Measurements from ENCODE around the gene MAD1L1.

MAD1L1 gene

GRCh38 chr7:2100278-2101208 is 132.2 kb downstream of the MAD1L1 start:
- Histone ChIP-seq H3K9ac (ENCODE audit: low read depth, low read length) (no peak overlapping the region), H3K4me1 (ENCODE audit: insufficient read depth, low read length) (peaks cover 18% of the 10 kb centered on the region), H3K9me3 (ENCODE audit: control insufficient read depth, insufficient read depth, low read length) (no peaks in the 10 kb centered on the region), H3K36me3 (ENCODE audit: insufficient read depth, low read length) (no peaks in the 10 kb centered on the region)

- H3K4me1 ChIP-seq (ENCODE audit: insufficient read depth, low read length), result peaks cover 7% of the 10 kb centered on the region
- H3K9me3 ChIP-seq (ENCODE audit: control insufficient read depth, insufficient read depth, low read length), result no peaks in the 10 kb centered on the region
- no peak overlapping the region for H3K9ac ChIP-seq (ENCODE audit: low read depth, low read length)
- H3K36me3 ChIP-seq (ENCODE audit: insufficient read depth, low read length), result no peaks in the 10 kb centered on the region
These were observed 133.4 kb downstream of the MAD1L1 start for GRCh38 chr7:2099048-2099957.

- no peak overlapping the region for H3K9ac ChIP-seq (ENCODE audit: low read depth, low read length)
- no peaks in the 10 kb centered on the region; the same call in 1 of the 2 replicates for H3K4me1 ChIP-seq (ENCODE audit: insufficient read depth, low read length)
- H3K36me3 ChIP-seq (ENCODE audit: insufficient read depth, low read length), result no peaks in the 10 kb centered on the region
- no peaks in the 10 kb centered on the region for H3K9me3 ChIP-seq (ENCODE audit: control insufficient read depth, insufficient read depth, low read length)
These were observed 134.2 kb downstream of the MAD1L1 start for GRCh38 chr7:2098496-2098895.

GRCh38 chr7:2098056-2098455 is 134.7 kb downstream of the MAD1L1 start:
- H3K9me3 ChIP-seq (ENCODE audit: control insufficient read depth, insufficient read depth, low read length), result no peaks in the 10 kb centered on the region
- no peaks in the 10 kb centered on the region for H3K4me1 ChIP-seq (ENCODE audit: insufficient read depth, low read length)
- H3K9ac ChIP-seq (ENCODE audit: low read depth, low read length), result no peak overlapping the region
- no peaks in the 10 kb centered on the region for H3K36me3 ChIP-seq (ENCODE audit: insufficient read depth, low read length)

GRCh38 chr7:2097492-2097891 is 135.3 kb downstream of the MAD1L1 start:
- H3K9ac ChIP-seq (ENCODE audit: low read depth, low read length), result no peak overlapping the region
- H3K36me3 ChIP-seq (ENCODE audit: insufficient read depth, low read length), result no peaks in the 10 kb centered on the region
- H3K9me3 ChIP-seq (ENCODE audit: control insufficient read depth, insufficient read depth, low read length), result no peaks in the 10 kb centered on the region
- no peaks in the 10 kb centered on the region for H3K4me1 ChIP-seq (ENCODE audit: insufficient read depth, low read length)

GRCh38 chr7:2096692-2097387 is 135.9 kb downstream of the MAD1L1 start:
- H3K9ac ChIP-seq (ENCODE audit: low read depth, low read length), result no peak overlapping the region
- H3K9me3 ChIP-seq (ENCODE audit: control insufficient read depth, insufficient read depth, low read length), result no peaks in the 10 kb centered on the region
- no peaks in the 10 kb centered on the region for H3K36me3 ChIP-seq (ENCODE audit: insufficient read depth, low read length)
- no peaks in the 10 kb centered on the region for H3K4me1 ChIP-seq (ENCODE audit: insufficient read depth, low read length)

GRCh38 chr7:2095436-2095835 is 137.3 kb downstream of the MAD1L1 start:
- H3K9me3 ChIP-seq (ENCODE audit: control insufficient read depth, insufficient read depth, low read length), result no peaks in the 10 kb centered on the region
- H3K4me1 ChIP-seq (ENCODE audit: insufficient read depth, low read length), result no peaks in the 10 kb centered on the region
- H3K9ac ChIP-seq (ENCODE audit: low read depth, low read length), result no peak overlapping the region
- H3K36me3 ChIP-seq (ENCODE audit: insufficient read depth, low read length), result peaks cover 2% of the 10 kb centered on the region; the same call in 1 of the 2 replicates

- Histone ChIP-seq H3K36me3 (ENCODE audit: insufficient read depth, low read length) (peaks cover 2% of the 10 kb centered on the region; the same call in 1 of the 2 replicates), H3K9ac (ENCODE audit: low read depth, low read length) (no peak overlapping the region), H3K9me3 (ENCODE audit: control insufficient read depth, insufficient read depth, low read length) (no peaks in the 10 kb centered on the region), H3K4me1 (ENCODE audit: insufficient read depth, low read length) (no peaks in the 10 kb centered on the region)
These were observed 138.2 kb downstream of the MAD1L1 start for GRCh38 chr7:2094454-2095045.

GRCh38 chr7:2093843-2094220 is 138.9 kb downstream of the MAD1L1 start:
- no peak overlapping the region for H3K9ac ChIP-seq (ENCODE audit: low read depth, low read length)
- H3K9me3 ChIP-seq (ENCODE audit: control insufficient read depth, insufficient read depth, low read length), result no peaks in the 10 kb centered on the region
- no peaks in the 10 kb centered on the region for H3K4me1 ChIP-seq (ENCODE audit: insufficient read depth, low read length)
- peaks cover 2% of the 10 kb centered on the region; the same call in 1 of the 2 replicates for H3K36me3 ChIP-seq (ENCODE audit: insufficient read depth, low read length)

GRCh38 chr7:2093215-2093842 is 139.4 kb downstream of the MAD1L1 start:
- Histone ChIP-seq H3K4me1 (ENCODE audit: insufficient read depth, low read length) (no peaks in the 10 kb centered on the region), H3K9me3 (ENCODE audit: control insufficient read depth, insufficient read depth, low read length) (no peaks in the 10 kb centered on the region), H3K36me3 (ENCODE audit: insufficient read depth, low read length) (peaks cover 2% of the 10 kb centered on the region; the same call in 1 of the 2 replicates), H3K9ac (ENCODE audit: low read depth, low read length) (no peak overlapping the region)

- Histone ChIP-seq H3K9ac (ENCODE audit: low read depth, low read length) (no peak overlapping the region), H3K9me3 (ENCODE audit: control insufficient read depth, insufficient read depth, low read length) (no peaks in the 10 kb centered on the region), H3K4me1 (ENCODE audit: insufficient read depth, low read length) (no peaks in the 10 kb centered on the region), H3K36me3 (ENCODE audit: insufficient read depth, low read length) (peaks cover 2% of the 10 kb centered on the region; the same call in 1 of the 2 replicates)
These were observed 140.5 kb downstream of the MAD1L1 start for GRCh38 chr7:2092279-2092678.

GRCh38 chr7:2090526-2091520 is 141.9 kb downstream of the MAD1L1 start:
- Histone ChIP-seq H3K4me1 (ENCODE audit: insufficient read depth, low read length) (no peaks in the 10 kb centered on the region), H3K9ac (ENCODE audit: low read depth, low read length) (no peak overlapping the region), H3K36me3 (ENCODE audit: insufficient read depth, low read length) (peaks cover 2% of the 10 kb centered on the region; the same call in 1 of the 2 replicates), H3K9me3 (ENCODE audit: control insufficient read depth, insufficient read depth, low read length) (no peaks in the 10 kb centered on the region)

Data from ES-I3 (cell line).